ENCODE measurements around the gene MAN2B2. TPM values are rescaled to one million over a fixed set of nuclear protein-coding genes. Genes with fewer than 3 reads are reported as not detected.

The MAN2B2 gene
- total and polyA plus RNA-seq, 2 of the 4 experiments (the other 2 are of a cell fraction) = 13.4 to 34.1 TPM

GRCh38 chr4:6563935-6564645 lies 10.9 kb upstream of the MAN2B2 start:
- H3K23ac ChIP-seq (ENCODE audit: low read depth, low read length) = peak overlapping the region; percentile 10; the same call in 1 of the 2 replicates
- intact Hi-C loops (cut with micrococcal nuclease) (no loop called here), in situ Hi-C loops (cut with MboI; ENCODE audit: low sequenced_read_pairs) (no loop called here), dilution Hi-C loops (cut with HindIII; ENCODE audit: low sequenced_read_pairs, unreplicated experiment) (no loop called here)
- no peak overlapping the region for H2BK20ac ChIP-seq (ENCODE audit: low read depth, low read length)
- no peak overlapping the region for H3K14ac ChIP-seq (replicated peaks; ENCODE audit: low read depth, low read length)
- 3% methylated on average over 6 of the region's 66 CpGs; no CpG with 5 or more reads in 1 of the 2 experiments for WGBS, 2 experiments (ENCODE audit: extremely low coverage in 2 of 2, insufficient read length in 1 of 2)
- H3K79me1 ChIP-seq (ENCODE audit: low read depth in 1 of 2, low read length in 2 of 2) = no peaks in the 10 kb centered on the region
- H2BK5ac ChIP-seq (ENCODE audit: low read depth, low read length, poor library complexity, severe bottlenecking) = no peak overlapping the region
- H3K18ac ChIP-seq (ENCODE audit: low read depth, low read length) = no peak overlapping the region
- peak overlapping the region; percentile 68 for H2AFZ ChIP-seq (replicated peaks; ENCODE audit: low read length, poor library complexity)
- H3K9me1 ChIP-seq (ENCODE audit: insufficient read depth, low read length) = no peaks in the 10 kb centered on the region
- peaks cover 5% of the 10 kb centered on the region; the same call in 1 of the 2 replicates for H3K4me1 ChIP-seq (ENCODE audit: control insufficient read depth, insufficient read depth, low read length)
- DNase-seq = no peak
- peak overlapping the region; percentile 51; the same call in 1 of the 2 replicates for H3K4me2 ChIP-seq (ENCODE audit: low read depth, low read length)
- 0 out of 2 replicates have a peak, but pooled peaks have one; percentile 3 for ATAC-seq (ENCODE audit: low read depth)
- TF ChIP-seq FOS (IDR thresholded peaks at IDR 0.05; ENCODE audit: low read depth, low read length) (no peak), CHD1 (IDR thresholded peaks at IDR 0.05; ENCODE audit: low read depth, low read length) (no peak), CTCF (conservative IDR thresholded peaks at IDR 0.05; ENCODE audit: low read depth, low read length) (no peak), CEBPB (IDR thresholded peaks at IDR 0.05; ENCODE audit: low read depth, low read length) (no peak), USF2 (IDR thresholded peaks at IDR 0.05; ENCODE audit: low read depth, low read length) (no peak), RCOR1 (IDR thresholded peaks at IDR 0.05; ENCODE audit: insufficient replicate concordance, low read length) (no peak), RFX5 (IDR thresholded peaks at IDR 0.05; ENCODE audit: low read depth, low read length) (no peak), POLR2A (IDR thresholded peaks at IDR 0.05; ENCODE audit: low read depth, low read length) (no peak), SMC3 (IDR thresholded peaks at IDR 0.05; ENCODE audit: low read depth, low read length) (no peak), ELK1 (IDR thresholded peaks at IDR 0.05; ENCODE audit: borderline replicate concordance, low read depth, low read length) (no peak), MAZ (IDR thresholded peaks at IDR 0.05; ENCODE audit: borderline replicate concordance, low read depth, low read length) (no peak), MXI1 (IDR thresholded peaks at IDR 0.05; ENCODE audit: borderline replicate concordance, low read depth, low read length) (no peak), BHLHE40 (IDR thresholded peaks at IDR 0.05; ENCODE audit: low read depth, low read length) (no peak), MAFK (IDR thresholded peaks at IDR 0.05; ENCODE audit: low read depth, low read length) (no peak), NFE2L2 (IDR thresholded peaks at IDR 0.05; ENCODE audit: low read depth, low read length) (no peak)
- H2AK9ac ChIP-seq (replicated peaks; ENCODE audit: low read depth, low read length, poor library complexity) = no peak overlapping the region
- no peak overlapping the region for H3K4ac ChIP-seq (ENCODE audit: low read depth, low read length)
- H4K20me1 ChIP-seq (ENCODE audit: insufficient read depth, low read length) = no peaks in the 10 kb centered on the region; the same call in 1 of the 2 replicates
- peaks cover 61% of the 10 kb centered on the region for H3K27me3 ChIP-seq (ENCODE audit: control insufficient read depth, insufficient read depth, low read length)
- H3K9ac ChIP-seq (ENCODE audit: low read depth, low read length) = no peak overlapping the region
- H4K5ac ChIP-seq (ENCODE audit: low read depth, low read length) = no peak overlapping the region
- no peak overlapping the region for H3K56ac ChIP-seq (ENCODE audit: extremely low read depth, insufficient read depth, low read length)
- H4K91ac ChIP-seq (ENCODE audit: insufficient read depth, low read depth, low read length) = no peak overlapping the region
- H3K36me3 ChIP-seq (ENCODE audit: control insufficient read depth, insufficient read depth, low read length) = no peaks in the 10 kb centered on the region
- ChIA-PET POLR2A (ENCODE audit: unreplicated experiment) (no interaction called here), CTCF (no interaction called here)
- H3K9me3 ChIP-seq (ENCODE audit: control insufficient read depth, insufficient read depth, low read length) = peaks cover 13% of the 10 kb centered on the region
- H3K27ac ChIP-seq (ENCODE audit: insufficient read depth, low read length) = no peak overlapping the region
- no peak overlapping the region for H2AK5ac ChIP-seq (ENCODE audit: low read depth, low read length)
- no peak overlapping the region for H4K8ac ChIP-seq (ENCODE audit: low read depth in 2 of 2, low read length in 2 of 2)
- no peak overlapping the region for H2BK120ac ChIP-seq (ENCODE audit: low read depth, low read length)
- H3K4me3 ChIP-seq (ENCODE audit: insufficient read depth, low read depth, low read length) = no peak overlapping the region
- no TSS peak for BruUV-seq (replicated peaks)
- H2BK15ac ChIP-seq (ENCODE audit: low read depth, low read length) = no peak overlapping the region

Data from IMR-90 (cell line).